ENCODE data around the gene CHN2.

The CHN2 gene

DNA sequence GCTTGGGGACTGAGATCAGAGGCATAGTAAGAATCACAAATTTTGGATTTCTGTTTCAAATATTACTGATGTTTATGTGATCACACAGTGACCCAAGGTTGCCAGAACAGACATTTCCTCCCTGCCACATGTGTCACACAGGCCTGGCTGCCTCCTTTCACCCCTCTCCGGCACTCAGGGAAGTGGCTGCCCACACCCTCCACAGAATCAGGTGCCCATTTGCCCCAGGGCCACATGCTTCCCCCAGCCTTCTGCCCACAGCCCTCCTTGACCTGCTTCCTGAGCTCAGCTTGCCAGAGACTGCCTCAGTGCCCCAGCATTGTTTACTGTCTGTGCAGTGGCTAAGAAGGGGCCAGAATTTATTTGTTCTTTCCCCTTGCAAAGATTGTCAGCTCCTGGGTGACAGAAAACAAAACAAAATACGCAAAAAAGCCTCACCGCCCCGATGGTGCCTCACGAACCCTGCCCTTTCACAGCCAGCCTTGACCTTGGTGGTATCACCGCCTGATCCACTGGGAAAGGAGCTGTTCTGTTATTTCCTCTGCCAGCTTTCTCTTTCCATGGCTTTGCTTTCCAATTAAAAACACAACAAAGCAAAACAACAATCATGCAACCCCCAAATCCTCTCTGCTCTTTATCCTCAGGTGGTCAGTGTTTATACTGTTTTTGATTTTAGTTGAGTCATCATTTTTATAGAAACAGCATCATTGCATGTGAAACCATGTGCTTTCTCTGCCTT is 52.8 kb downstream of the CHN2 start:
- no peak overlapping the region for H3K4me3 ChIP-seq (ENCODE audit: low read depth, low read length)
- TF ChIP-seq, protein P1, sequence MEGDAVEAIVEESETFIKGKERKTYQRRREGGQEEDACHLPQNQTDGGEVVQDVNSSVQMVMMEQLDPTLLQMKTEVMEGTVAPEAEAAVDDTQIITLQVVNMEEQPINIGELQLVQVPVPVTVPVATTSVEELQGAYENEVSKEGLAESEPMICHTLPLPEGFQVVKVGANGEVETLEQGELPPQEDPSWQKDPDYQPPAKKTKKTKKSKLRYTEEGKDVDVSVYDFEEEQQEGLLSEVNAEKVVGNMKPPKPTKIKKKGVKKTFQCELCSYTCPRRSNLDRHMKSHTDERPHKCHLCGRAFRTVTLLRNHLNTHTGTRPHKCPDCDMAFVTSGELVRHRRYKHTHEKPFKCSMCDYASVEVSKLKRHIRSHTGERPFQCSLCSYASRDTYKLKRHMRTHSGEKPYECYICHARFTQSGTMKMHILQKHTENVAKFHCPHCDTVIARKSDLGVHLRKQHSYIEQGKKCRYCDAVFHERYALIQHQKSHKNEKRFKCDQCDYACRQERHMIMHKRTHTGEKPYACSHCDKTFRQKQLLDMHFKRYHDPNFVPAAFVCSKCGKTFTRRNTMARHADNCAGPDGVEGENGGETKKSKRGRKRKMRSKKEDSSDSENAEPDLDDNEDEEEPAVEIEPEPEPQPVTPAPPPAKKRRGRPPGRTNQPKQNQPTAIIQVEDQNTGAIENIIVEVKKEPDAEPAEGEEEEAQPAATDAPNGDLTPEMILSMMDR (IDR thresholded peaks at IDR 0.05; ENCODE audit: borderline replicate concordance, insufficient read depth, low read depth, low read length) = no peak

DNA sequence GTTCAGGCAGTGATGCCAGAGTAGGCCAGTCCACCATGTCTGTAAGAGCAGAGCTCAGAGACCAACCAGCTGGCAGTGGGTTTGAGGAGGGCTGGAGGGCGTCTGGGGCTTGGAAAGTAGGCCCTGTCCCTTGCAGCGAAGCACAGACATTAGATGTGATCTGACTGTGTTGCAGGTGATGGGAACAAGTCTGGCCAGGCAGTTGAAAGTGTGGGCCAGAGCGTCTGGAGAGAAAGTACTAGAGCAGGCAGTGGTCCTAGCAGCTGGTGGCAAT is 53.3 kb downstream of the CHN2 start:
- TF ChIP-seq, protein P1 (IDR thresholded peaks at IDR 0.05; ENCODE audit: borderline replicate concordance, insufficient read depth, low read depth, low read length) = no peak

DNA sequence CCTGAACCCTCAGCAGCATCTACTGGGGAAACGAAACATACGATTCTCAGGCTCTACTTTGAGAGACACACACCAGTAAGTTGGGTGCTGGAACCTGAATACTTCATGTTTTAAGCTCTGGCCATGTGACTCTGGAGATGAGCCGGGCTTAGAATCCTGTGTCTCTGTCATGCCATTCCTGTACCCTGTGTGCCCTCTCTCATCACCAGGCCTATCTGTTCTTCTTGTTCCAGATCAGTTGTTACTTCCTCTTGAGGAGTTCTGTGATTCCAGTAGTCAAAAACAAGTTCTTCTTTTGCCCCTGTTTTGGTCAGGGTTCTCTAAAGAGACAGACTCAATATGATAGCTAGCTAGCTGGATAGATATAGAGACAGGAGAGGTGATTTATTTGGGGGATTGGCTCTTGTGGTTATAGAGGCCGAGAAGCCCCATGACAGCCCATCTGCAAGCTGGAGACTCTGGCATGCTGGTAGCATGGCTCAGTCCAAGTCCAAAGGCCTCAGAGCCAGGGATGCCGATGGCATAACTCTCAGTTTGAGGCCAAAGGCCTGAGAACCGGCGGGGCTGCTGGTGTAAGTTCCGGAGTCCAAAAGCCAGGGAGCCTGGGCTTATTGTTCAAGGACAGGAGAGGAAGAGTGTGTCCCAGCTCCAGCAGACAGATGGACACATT is 54.3 kb downstream of the CHN2 start:
- H3K4me3 ChIP-seq (ENCODE audit: low read depth, low read length) = no peak overlapping the region
- TF ChIP-seq, protein P1 (IDR thresholded peaks at IDR 0.05; ENCODE audit: borderline replicate concordance, insufficient read depth, low read depth, low read length) = no peak

More for the DNA sequence above, 53.3 kb downstream of the CHN2 start:
- no peak overlapping the region for H3K4me3 ChIP-seq (ENCODE audit: low read depth, low read length)

DNA sequence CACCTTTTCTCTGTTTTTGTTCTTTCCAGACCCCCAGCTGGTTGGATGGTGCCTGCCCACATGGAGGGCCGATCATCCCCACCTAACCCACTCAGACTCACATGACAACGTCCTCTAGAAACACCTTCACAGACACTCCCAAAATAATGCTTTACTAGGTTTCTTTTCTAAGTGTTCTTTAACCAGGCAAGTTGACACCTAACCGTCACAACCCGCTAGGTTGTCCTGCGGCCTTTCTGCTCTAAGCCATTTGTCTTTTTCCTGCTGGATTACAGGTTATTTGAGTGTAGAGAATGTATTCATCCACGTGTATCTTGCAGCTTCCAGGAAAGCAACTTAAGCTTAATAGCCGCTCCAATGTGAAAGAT is 54.8 kb downstream of the CHN2 start:
- H3K4me3 ChIP-seq (ENCODE audit: low read depth, low read length) = no peak overlapping the region
- TF ChIP-seq, protein P1 (IDR thresholded peaks at IDR 0.05; ENCODE audit: borderline replicate concordance, insufficient read depth, low read depth, low read length) = no peak

DNA sequence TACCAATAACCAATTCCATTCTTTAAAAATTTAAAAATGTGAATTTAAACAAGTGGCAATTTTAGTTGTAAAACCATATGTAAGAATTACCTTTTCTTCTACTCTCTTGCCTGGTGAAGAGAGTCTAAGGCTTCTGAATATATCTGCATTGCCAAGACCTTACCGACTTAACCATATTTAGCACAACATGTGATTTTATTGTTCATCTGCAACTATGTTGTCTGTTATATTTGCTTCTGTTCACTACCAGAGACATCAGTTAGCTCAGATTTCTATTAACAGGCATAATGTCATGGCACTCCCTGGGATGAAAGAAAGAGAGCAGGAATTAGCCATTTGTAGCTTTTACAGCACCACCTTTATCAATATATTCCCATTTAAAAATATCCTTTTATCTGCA is 55.3 kb downstream of the CHN2 start:
- no peak overlapping the region for H3K4me3 ChIP-seq (ENCODE audit: low read depth, low read length)
- TF ChIP-seq, protein P1 (IDR thresholded peaks at IDR 0.05; ENCODE audit: borderline replicate concordance, insufficient read depth, low read depth, low read length) = no peak

DNA sequence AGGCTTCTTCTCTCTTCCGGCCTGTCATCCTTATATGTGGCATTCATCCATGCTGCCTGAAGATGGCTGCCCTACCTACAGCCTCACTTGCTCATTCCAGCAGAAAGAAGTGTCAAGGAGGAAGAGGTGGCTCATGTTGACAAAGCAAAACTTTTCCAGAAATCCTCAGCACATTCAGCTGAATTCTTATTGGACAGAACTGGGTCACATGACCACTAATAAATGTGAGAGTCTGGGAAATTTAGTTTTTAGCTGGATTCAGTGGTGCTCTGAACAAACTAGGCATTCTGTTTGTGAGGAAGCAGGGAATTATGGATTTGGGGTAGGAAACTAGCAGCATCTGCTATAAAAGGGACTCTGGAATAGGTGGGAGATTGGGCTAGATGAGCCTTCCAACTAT is 58.6 kb downstream of the CHN2 start:
- no peak overlapping the region for H3K4me3 ChIP-seq (ENCODE audit: low read depth, low read length)
- TF ChIP-seq, protein P1 (IDR thresholded peaks at IDR 0.05; ENCODE audit: borderline replicate concordance, insufficient read depth, low read depth, low read length) = no peak

DNA sequence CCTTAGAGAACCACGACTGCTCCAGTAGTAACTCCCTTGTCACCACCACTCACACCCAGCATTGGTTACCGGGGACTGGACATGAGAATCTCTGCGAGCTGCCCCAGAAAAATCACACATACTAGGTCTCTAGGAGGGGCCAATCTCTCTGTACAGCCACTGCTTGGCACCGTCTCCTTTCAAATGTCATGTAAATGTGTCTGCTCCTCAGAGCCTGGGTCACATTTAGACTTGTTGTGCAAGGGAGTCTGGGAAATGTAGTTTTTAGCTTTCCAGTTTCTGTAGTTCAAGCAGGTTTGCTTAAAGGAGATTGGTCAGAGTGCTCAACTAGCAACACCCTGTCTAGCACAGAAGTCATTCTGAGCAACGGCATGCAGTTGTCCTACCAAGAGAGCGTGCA is 60.0 kb downstream of the CHN2 start:
- H3K4me3 ChIP-seq (ENCODE audit: low read depth, low read length) = no peak overlapping the region
- TF ChIP-seq, protein P1 (IDR thresholded peaks at IDR 0.05; ENCODE audit: borderline replicate concordance, insufficient read depth, low read depth, low read length) = no peak
